Right lobe of liver (tissue), 4 donors: Measurements from ENCODE around the gene PSMD10.

Source experiments
- POLR2A ChIP-seq: fragments of 450-650 bp; IDR thresholded peaks from one replicate; pipeline ENCODE4 v1.6.1; 2017; ENCODE audit warnings: antibody characterized with exemption, mild to moderate bottlenecking
- TF ChIP-seq, protein P1 (sequence below), 4 donors: fragments of 200-600 bp in 3 of 4; fragments of 450-650 bp in 1 of 4; IDR thresholded peaks; one replicate each; pipeline versions ENCODE4 v1.5.1 to v1.8.0; 2016 to 2022; ENCODE audit warnings: antibody characterized with exemption in 4 of 4, mild to moderate bottlenecking in 2 of 4
- donor health status: DM: no; HTN: no; CAD: no.
- donor health status: DM: no; HTN: no; CAD: no.
- donor health status: DM: no; HTN: yes; CAD: no.

DNA sequence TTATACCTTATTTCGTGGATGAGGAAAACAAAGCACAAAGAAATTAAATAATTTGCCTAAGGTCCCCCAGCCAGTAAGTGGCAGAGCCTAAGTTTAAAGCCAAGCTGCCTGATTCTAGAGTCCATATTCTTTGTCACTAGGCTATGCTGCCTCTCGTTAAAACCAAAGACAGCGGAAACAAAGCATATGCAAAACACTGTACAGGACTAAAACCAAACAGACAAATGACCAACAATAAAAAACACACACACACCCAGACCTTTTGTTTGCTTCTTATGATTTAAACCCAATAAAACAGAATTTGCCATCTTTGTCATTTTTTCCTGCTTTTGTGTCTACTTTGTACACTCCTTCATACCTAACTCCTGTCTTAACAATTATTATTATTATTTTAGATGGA lies 56.6 kb downstream of the PSMD10 start:
- no peak for TF ChIP-seq POLR2A
- TF ChIP-seq, protein P1, sequence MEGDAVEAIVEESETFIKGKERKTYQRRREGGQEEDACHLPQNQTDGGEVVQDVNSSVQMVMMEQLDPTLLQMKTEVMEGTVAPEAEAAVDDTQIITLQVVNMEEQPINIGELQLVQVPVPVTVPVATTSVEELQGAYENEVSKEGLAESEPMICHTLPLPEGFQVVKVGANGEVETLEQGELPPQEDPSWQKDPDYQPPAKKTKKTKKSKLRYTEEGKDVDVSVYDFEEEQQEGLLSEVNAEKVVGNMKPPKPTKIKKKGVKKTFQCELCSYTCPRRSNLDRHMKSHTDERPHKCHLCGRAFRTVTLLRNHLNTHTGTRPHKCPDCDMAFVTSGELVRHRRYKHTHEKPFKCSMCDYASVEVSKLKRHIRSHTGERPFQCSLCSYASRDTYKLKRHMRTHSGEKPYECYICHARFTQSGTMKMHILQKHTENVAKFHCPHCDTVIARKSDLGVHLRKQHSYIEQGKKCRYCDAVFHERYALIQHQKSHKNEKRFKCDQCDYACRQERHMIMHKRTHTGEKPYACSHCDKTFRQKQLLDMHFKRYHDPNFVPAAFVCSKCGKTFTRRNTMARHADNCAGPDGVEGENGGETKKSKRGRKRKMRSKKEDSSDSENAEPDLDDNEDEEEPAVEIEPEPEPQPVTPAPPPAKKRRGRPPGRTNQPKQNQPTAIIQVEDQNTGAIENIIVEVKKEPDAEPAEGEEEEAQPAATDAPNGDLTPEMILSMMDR (IDR thresholded peaks at IDR 0.05) = no peak
